PFSK-1 (cell line): ENCODE results near the gene PTPRT.

Experiments
- FOXP2 ChIP-seq: optimal IDR thresholded peaks from 2 replicates; pipeline ENCODE3; 2011; ENCODE audit warnings: borderline replicate concordance, control low read depth, inconsistent platforms; ENCODE audit not compliant: insufficient read depth; ENCODE audit errors: extremely low read length, extremely low read depth
- POLR2AphosphoS5 ChIP-seq: IDR thresholded peaks from 2 replicates; pipeline ENCODE4 v1.6.1; 2012; ENCODE audit warnings: low read depth, mild to moderate bottlenecking, control low read depth, low read length, moderate library complexity
- SIN3A ChIP-seq: IDR thresholded peaks from 2 replicates; pipeline ENCODE4 v1.6.1; 2012; ENCODE audit warnings: mild to moderate bottlenecking, low read length, moderate library complexity, borderline replicate concordance; ENCODE audit not compliant: insufficient read depth
- TAF1 ChIP-seq: IDR thresholded peaks from 2 replicates; pipeline ENCODE4 v1.6.1; 2012; ENCODE audit warnings: low read length, control low read depth, borderline replicate concordance; ENCODE audit not compliant: insufficient read depth
- TF ChIP-seq, protein P1 (sequence below), 2 experiments: IDR thresholded peaks; 2 replicates each; pipeline versions ENCODE4 v1.6.1 to v1.8.0; 2011 to 2012; ENCODE audit warnings: low read depth in 2 of 2, low read length in 2 of 2, control low read depth in 1 of 2, inconsistent platforms in 1 of 2, mild to moderate bottlenecking in 1 of 2, moderate library complexity in 1 of 2; ENCODE audit not compliant: insufficient read depth in 1 of 2

DNA sequence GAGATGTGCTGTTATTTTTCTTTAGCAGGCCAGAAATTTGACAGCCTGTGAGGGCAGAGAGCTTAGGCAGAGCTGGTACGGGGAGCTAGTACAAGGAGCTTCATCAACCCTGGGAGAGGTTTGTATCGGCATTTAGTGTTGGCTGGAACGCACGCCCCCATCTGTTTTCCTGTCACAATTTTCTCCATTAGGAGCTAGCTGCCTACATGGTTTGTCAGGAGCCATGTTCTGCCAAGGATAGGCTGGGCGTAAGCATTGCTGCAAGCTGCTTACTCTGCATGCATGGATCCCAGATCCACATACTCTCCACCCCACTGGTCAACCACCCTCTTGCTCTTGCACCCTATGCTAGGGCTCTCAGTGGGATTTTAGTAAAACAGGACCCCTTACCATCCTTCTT, 1122.5 kb downstream of the PTPRT start:
- TF ChIP-seq POLR2AphosphoS5 (no peak), FOXP2 (no peak), TAF1 (no peak), SIN3A (no peak)
- TF ChIP-seq, protein P1, sequence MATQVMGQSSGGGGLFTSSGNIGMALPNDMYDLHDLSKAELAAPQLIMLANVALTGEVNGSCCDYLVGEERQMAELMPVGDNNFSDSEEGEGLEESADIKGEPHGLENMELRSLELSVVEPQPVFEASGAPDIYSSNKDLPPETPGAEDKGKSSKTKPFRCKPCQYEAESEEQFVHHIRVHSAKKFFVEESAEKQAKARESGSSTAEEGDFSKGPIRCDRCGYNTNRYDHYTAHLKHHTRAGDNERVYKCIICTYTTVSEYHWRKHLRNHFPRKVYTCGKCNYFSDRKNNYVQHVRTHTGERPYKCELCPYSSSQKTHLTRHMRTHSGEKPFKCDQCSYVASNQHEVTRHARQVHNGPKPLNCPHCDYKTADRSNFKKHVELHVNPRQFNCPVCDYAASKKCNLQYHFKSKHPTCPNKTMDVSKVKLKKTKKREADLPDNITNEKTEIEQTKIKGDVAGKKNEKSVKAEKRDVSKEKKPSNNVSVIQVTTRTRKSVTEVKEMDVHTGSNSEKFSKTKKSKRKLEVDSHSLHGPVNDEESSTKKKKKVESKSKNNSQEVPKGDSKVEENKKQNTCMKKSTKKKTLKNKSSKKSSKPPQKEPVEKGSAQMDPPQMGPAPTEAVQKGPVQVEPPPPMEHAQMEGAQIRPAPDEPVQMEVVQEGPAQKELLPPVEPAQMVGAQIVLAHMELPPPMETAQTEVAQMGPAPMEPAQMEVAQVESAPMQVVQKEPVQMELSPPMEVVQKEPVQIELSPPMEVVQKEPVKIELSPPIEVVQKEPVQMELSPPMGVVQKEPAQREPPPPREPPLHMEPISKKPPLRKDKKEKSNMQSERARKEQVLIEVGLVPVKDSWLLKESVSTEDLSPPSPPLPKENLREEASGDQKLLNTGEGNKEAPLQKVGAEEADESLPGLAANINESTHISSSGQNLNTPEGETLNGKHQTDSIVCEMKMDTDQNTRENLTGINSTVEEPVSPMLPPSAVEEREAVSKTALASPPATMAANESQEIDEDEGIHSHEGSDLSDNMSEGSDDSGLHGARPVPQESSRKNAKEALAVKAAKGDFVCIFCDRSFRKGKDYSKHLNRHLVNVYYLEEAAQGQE (IDR thresholded peaks at IDR 0.05; ENCODE audit: insufficient read depth in 1 of 2, low read depth in 2 of 2, low read length in 2 of 2): no peak
